ENCODE results near the gene CYSLTR2.

The CYSLTR2 gene

GRCh38 chr13:48653472-48653939 is at the start of gene CYSLTR2:
CYSLTR2 (plus strand) TSS chr13:48653929; CDS start chr13:48706818, 52,889 bp downstream.
- DNase-seq, result no peak

- no peak for DNase-seq
Measured at GRCh38 chr13:48615049-48615448, 38.7 kb upstream of the CYSLTR2 start.

- DNase-seq, result no peak
Measured at GRCh38 chr13:48618937-48619336, 34.8 kb upstream of the CYSLTR2 start.

- DNase-seq, result no peak
Measured at GRCh38 chr13:48621056-48621455, 32.7 kb upstream of the CYSLTR2 start.

GRCh38 chr13:48624016-48624415 is 29.7 kb upstream of the CYSLTR2 start:
- DNase-seq, result no peak

GRCh38 chr13:48624858-48625257 is 28.9 kb upstream of the CYSLTR2 start:
- DNase-seq, result no peak

GRCh38 chr13:48625413-48626076 is 28.2 kb upstream of the CYSLTR2 start:
- DNase-seq, result no peak

GRCh38 chr13:48626077-48626449 is 27.7 kb upstream of the CYSLTR2 start:
- no peak for DNase-seq

- no peak for DNase-seq
Measured at GRCh38 chr13:48626726-48627451, 26.8 kb upstream of the CYSLTR2 start.

- no peak for DNase-seq
Measured at GRCh38 chr13:48629277-48629676, 24.5 kb upstream of the CYSLTR2 start.

GRCh38 chr13:48630291-48630690 is 23.4 kb upstream of the CYSLTR2 start:
- no peak for DNase-seq

GRCh38 chr13:48630773-48631172 is 23.0 kb upstream of the CYSLTR2 start:
- no peak for DNase-seq

GRCh38 chr13:48631441-48631840 is 22.3 kb upstream of the CYSLTR2 start:
- no peak for DNase-seq

GRCh38 chr13:48633700-48634099 is 20.0 kb upstream of the CYSLTR2 start:
- DNase-seq, result no peak

- DNase-seq, result no peak
Measured at GRCh38 chr13:48634636-48635035, 19.1 kb upstream of the CYSLTR2 start.

- DNase-seq, result no peak
Measured at GRCh38 chr13:48635478-48635877, 18.3 kb upstream of the CYSLTR2 start.

GRCh38 chr13:48636550-48636949 is 17.2 kb upstream of the CYSLTR2 start:
- no peak for DNase-seq

GRCh38 chr13:48637601-48638000 is 16.1 kb upstream of the CYSLTR2 start:
- no peak for DNase-seq

GRCh38 chr13:48640767-48641166 is 13.0 kb upstream of the CYSLTR2 start:
- no peak for DNase-seq

GRCh38 chr13:48641404-48641803 is 12.3 kb upstream of the CYSLTR2 start:
- DNase-seq, result no peak

GRCh38 chr13:48642061-48642460 is 11.7 kb upstream of the CYSLTR2 start:
- no peak for DNase-seq

GRCh38 chr13:48643159-48643558 is 10.6 kb upstream of the CYSLTR2 start:
- no peak for DNase-seq

GRCh38 chr13:48644141-48644540 is 9.6 kb upstream of the CYSLTR2 start:
- no peak for DNase-seq

- no peak for DNase-seq
Measured at GRCh38 chr13:48644951-48645350, 8.8 kb upstream of the CYSLTR2 start.

GRCh38 chr13:48645845-48646244 is 7.9 kb upstream of the CYSLTR2 start:
- no peak for DNase-seq
